B cell (primary cell): ENCODE measurements around the gene ROBO2. TPM values are rescaled to one million over a fixed set of nuclear protein-coding genes. Genes with fewer than 3 reads are reported as not detected.

Experiments
- ATAC-seq: fragments of 200-7000 bp; cut with Tn5 transposase; one replicate; pipeline ENCODE4 v1.10.0; 2021; ENCODE audit warnings: low read depth, mild to moderate bottlenecking, moderate number of reproducible peaks, moderate library complexity
- CTCF ChIA-PET: fragments of 350-600 bp; sonication (Branson Sonifier 250); formaldehyde crosslinking; loops from one replicate; lab custom pipeline; 2021; ENCODE audit warnings: antibody characterized with exemption, inconsistent platforms; lab: Charles Lee
- POLR2A ChIA-PET: fragments of 350-600 bp; sonication (Branson Sonifier 250); formaldehyde crosslinking; loops from one replicate; lab custom pipeline; 2021; ENCODE audit warnings: antibody characterized with exemption; lab: Charles Lee
- DNase-seq: peaks from one replicate; pipeline ENCODE4 v3.0.0; 2013
- H2AFZ ChIP-seq: 2 replicates; pipeline ENCODE4 v1.6.1; 2012; ENCODE audit warnings: mild to moderate bottlenecking, low read depth, low read length; ENCODE audit not compliant: insufficient read depth, poor library complexity, severe bottlenecking
- H3K27ac ChIP-seq, 2 donors: 1 replicate in 1 of 2; 2 replicates in 1 of 2; pipeline ENCODE4 v1.5.1; 2012 to 2013; ENCODE audit warnings: low read length in 2 of 2, mild to moderate bottlenecking in 2 of 2, moderate library complexity in 1 of 2
- H3K27me3 ChIP-seq, 4 experiments: fragments of 200-600 bp in 1 of 4; sonication (generic) in 1 of 4; replicated peaks in 1 of 4; 1 replicate in 2 of 4; 2 replicates in 2 of 4; pipeline versions ENCODE4 v1.6.1 to v1.7.0; 2013 to 2016; ENCODE audit warnings: low read length in 3 of 4, mild to moderate bottlenecking in 2 of 4, mixed read lengths in 1 of 4, moderate library complexity in 1 of 4; ENCODE audit not compliant: insufficient read depth in 4 of 4, control insufficient read depth in 3 of 4; ENCODE audit errors: control extremely low read depth in 1 of 4
- H3K36me3 ChIP-seq, 2 experiments: replicated peaks in 1 of 2; 1 replicate in 1 of 2; 2 replicates in 1 of 2; pipeline versions ENCODE4 v1.6.1 to v1.7.1; 2013; ENCODE audit warnings: low read length in 1 of 2; ENCODE audit not compliant: insufficient read depth in 2 of 2, control insufficient read depth in 1 of 2; ENCODE audit errors: control extremely low read depth in 1 of 2, extremely low read depth in 1 of 2
- H3K4me1 ChIP-seq, 2 donors: fragments of 200-600 bp in 1 of 2; sonication (generic) in 1 of 2; 1 replicate in 1 of 2; 2 replicates in 1 of 2; pipeline versions ENCODE4 v1.5.1 to v1.6.1; 2013 to 2017; ENCODE audit warnings: low read length in 2 of 2; ENCODE audit not compliant: control insufficient read depth in 2 of 2, insufficient read depth in 2 of 2
- H3K4me2 ChIP-seq: replicated peaks from 2 replicates; pipeline ENCODE3; 2012; ENCODE audit warnings: mild to moderate bottlenecking, low read depth, low read length; ENCODE audit not compliant: poor library complexity, severe bottlenecking
- H3K4me3 ChIP-seq, 5 experiments: fragments of 200-600 bp in 1 of 5; sonication (generic) in 1 of 5; 1 replicate in 3 of 5; 2 replicates in 2 of 5; pipeline versions ENCODE4 v1.5.1 to v1.7.0; 2011 to 2016; ENCODE audit warnings: low read length in 4 of 5, mild to moderate bottlenecking in 4 of 5, low read depth in 2 of 5, control low read depth in 1 of 5, moderate library complexity in 1 of 5; ENCODE audit not compliant: insufficient read depth in 1 of 5; ENCODE audit errors: control extremely low read depth in 1 of 5, extremely low read depth in 1 of 5
- H3K79me2 ChIP-seq: fragments of 200-600 bp; sonication (generic); one replicate; pipeline ENCODE4 v1.6.0; 2016; ENCODE audit warnings: low read length; ENCODE audit not compliant: control insufficient read depth, insufficient read depth
- H3K9ac ChIP-seq: fragments of 200-600 bp; sonication (generic); 2 replicates; pipeline ENCODE4 v1.6.1; 2017; ENCODE audit warnings: mild to moderate bottlenecking, low read length, moderate library complexity
- H3K9me3 ChIP-seq, 3 donors: one replicate each; pipeline versions ENCODE4 v1.6.1 to v1.7.1; 2013; ENCODE audit warnings: low read length in 2 of 3; ENCODE audit not compliant: control insufficient read depth in 2 of 3, insufficient read depth in 1 of 3; ENCODE audit errors: control extremely low read depth in 1 of 3
- H4K20me1 ChIP-seq: 2 replicates; pipeline ENCODE4 v1.6.0; 2012; ENCODE audit warnings: mild to moderate bottlenecking, low read length; ENCODE audit not compliant: insufficient read depth, control insufficient read depth, poor library complexity, severe bottlenecking
- H3K27ac Mint-ChIP-seq: one replicate; pipeline ENCODE4 v1.8.0; 2021; ENCODE audit warnings: mixed read lengths
- H3K27me3 Mint-ChIP-seq: one replicate; pipeline ENCODE4 v1.8.0; 2021; ENCODE audit warnings: mixed read lengths
- H3K4me1 Mint-ChIP-seq: one replicate; pipeline ENCODE4 v1.8.0; 2021; ENCODE audit warnings: mixed read lengths
- H3K4me3 Mint-ChIP-seq: one replicate; pipeline ENCODE4 v1.8.0; 2021; ENCODE audit warnings: mixed read lengths
- H3K9me3 Mint-ChIP-seq: one replicate; pipeline ENCODE4 v1.8.0; 2022; ENCODE audit warnings: mixed read lengths; ENCODE audit not compliant: insufficient read depth
- EZH2 ChIP-seq: IDR thresholded peaks from 2 replicates; pipeline ENCODE4 v1.6.1; 2012; ENCODE audit warnings: borderline replicate concordance, low read depth, mild to moderate bottlenecking, moderate library complexity, low read length; ENCODE audit not compliant: insufficient read depth, poor library complexity, severe bottlenecking
- WGBS: methylation state at CpG from one replicate; pipeline ENCODE4 v1.1.5; 2013; ENCODE audit warnings: missing lambda C conversion rate; ENCODE audit not compliant: insufficient coverage; 5-methylcytosine and 5-hydroxymethylcytosine counted together
- intact Hi-C: fragments of 100-400 bp; cut with micrococcal nuclease; formaldehyde crosslinking; loops from one replicate; pipeline ENCODE4 v1.10.0; 2022
- polyA plus RNA-seq: library from polyadenylated mRNA; depleted of rRNA; stranded (reverse); fragments of >200 nt; gene quantifications from 2 replicates; pipeline ENCODE4 v1.2.3, GENCODE V29; 2012
- total RNA-seq, 2 donors: library from RNA; stranded (reverse); fragments of 120-200 nt in 1 of 2; gene quantifications; 1 replicate in 1 of 2; 2 replicates in 1 of 2; pipeline versions ENCODE4 v1.2.3 to v1.2.4, GENCODE V29; 2013 to 2022
- TF ChIP-seq, protein P1 (sequence below): fragments of 200-600 bp; IDR thresholded peaks from one replicate; pipeline ENCODE4 v1.8.0; 2022; ENCODE audit warnings: antibody characterized with exemption, mild to moderate bottlenecking

The ROBO2 gene
- total and polyA plus RNA-seq, 2 donors (not counting 1 experiment from before 2014, with no cell fraction given) = not detected

DNA sequence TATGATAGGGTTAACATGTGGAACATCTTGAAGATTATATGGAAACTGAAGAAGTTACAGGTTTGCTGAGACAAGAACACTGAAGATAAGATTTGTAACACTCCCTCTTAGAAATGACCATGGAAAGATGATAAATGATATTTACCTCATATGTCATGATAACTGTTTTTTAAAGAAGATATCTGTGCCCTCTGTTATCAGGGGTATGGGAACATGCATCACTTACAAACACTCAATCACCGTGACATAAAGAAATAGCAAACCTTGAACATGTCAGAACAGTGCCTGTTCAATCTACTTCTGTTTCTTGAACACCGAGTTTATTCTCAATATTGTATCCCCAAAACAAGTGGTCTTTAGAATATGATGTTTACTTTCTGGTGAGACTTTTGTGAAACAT, 149.4 kb downstream of the ROBO2 start:
- intact Hi-C loops = no loop called here
- ChIA-PET POLR2A (no interaction called here), CTCF (no interaction called here)
- peaks cover 0 to 1% (median 0%) of the 10 kb centered on the region in 3 donors for H3K9me3 ChIP-seq
- H3K4me1 Mint-ChIP-seq = no peaks in the 10 kb centered on the region
- no peaks in the 10 kb centered on the region for H3K79me2 ChIP-seq
- no peak overlapping the region for H3K9ac ChIP-seq
- no peak overlapping the region for H3K4me2 ChIP-seq
- no peaks in the 10 kb centered on the region for H3K4me1 ChIP-seq
- no peak overlapping the region for H3K27ac ChIP-seq
- TF ChIP-seq, protein P1, sequence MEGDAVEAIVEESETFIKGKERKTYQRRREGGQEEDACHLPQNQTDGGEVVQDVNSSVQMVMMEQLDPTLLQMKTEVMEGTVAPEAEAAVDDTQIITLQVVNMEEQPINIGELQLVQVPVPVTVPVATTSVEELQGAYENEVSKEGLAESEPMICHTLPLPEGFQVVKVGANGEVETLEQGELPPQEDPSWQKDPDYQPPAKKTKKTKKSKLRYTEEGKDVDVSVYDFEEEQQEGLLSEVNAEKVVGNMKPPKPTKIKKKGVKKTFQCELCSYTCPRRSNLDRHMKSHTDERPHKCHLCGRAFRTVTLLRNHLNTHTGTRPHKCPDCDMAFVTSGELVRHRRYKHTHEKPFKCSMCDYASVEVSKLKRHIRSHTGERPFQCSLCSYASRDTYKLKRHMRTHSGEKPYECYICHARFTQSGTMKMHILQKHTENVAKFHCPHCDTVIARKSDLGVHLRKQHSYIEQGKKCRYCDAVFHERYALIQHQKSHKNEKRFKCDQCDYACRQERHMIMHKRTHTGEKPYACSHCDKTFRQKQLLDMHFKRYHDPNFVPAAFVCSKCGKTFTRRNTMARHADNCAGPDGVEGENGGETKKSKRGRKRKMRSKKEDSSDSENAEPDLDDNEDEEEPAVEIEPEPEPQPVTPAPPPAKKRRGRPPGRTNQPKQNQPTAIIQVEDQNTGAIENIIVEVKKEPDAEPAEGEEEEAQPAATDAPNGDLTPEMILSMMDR = no peak
- TF ChIP-seq EZH2 = no peak
- H2AFZ ChIP-seq = no peak overlapping the region
- no peak overlapping the region for H3K4me3 Mint-ChIP-seq
- no peaks in the 10 kb centered on the region for H4K20me1 ChIP-seq
- DNase-seq = no peak
- no peak overlapping the region for H3K4me3 ChIP-seq
- no peaks in the 10 kb centered on the region for H3K27me3 ChIP-seq
- H3K27me3 Mint-ChIP-seq = no peaks in the 10 kb centered on the region
- no peak overlapping the region for H3K27ac Mint-ChIP-seq
- no peak for ATAC-seq
- peaks cover 2% of the 10 kb centered on the region for H3K9me3 Mint-ChIP-seq
- WGBS = no CpG with 5 or more reads among the region's 2 CpGs
- H3K36me3 ChIP-seq = no peaks in the 10 kb centered on the region

DNA sequence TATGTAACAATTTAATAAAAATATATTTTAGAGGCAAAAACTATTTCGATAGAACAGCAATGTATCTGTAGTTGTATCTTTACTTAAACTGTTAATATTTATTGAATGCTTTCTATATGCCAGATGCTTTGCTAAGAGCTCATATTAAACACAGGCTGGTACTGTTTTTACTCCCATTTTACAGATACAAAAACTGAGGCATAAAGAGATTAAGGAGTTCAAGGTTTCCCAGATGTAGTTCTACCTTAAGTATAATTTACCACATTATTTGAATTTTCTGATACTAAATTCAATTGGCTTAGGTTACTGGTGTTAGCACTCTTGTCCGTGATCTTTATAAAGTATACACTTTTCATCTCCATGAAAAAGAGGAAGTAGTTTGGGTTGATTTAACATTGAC, 149.8 kb downstream of the ROBO2 start:
- no peak for DNase-seq
- Histone ChIP-seq H3K4me3 (no peak overlapping the region), H4K20me1 (no peaks in the 10 kb centered on the region), H2AFZ (no peak overlapping the region), H3K9me3 (peaks cover 0 to 1% (median 0%) of the 10 kb centered on the region in 3 donors), H3K9ac (no peak overlapping the region), H3K27me3 (no peaks in the 10 kb centered on the region), H3K4me1 (no peaks in the 10 kb centered on the region), H3K27ac (no peak overlapping the region), H3K4me2 (no peak overlapping the region), H3K36me3 (no peaks in the 10 kb centered on the region), H3K79me2 (no peaks in the 10 kb centered on the region)
- Mint-ChIP-seq H3K4me1 (no peaks in the 10 kb centered on the region), H3K9me3 (peaks cover 2% of the 10 kb centered on the region), H3K27ac (no peak overlapping the region), H3K27me3 (no peaks in the 10 kb centered on the region), H3K4me3 (no peak overlapping the region)
- WGBS = no CpG with 5 or more reads among the region's 2 CpGs
- TF ChIP-seq, protein P1 = no peak
- TF ChIP-seq EZH2 = no peak
- POLR2A ChIA-PET = no interaction called here
- no peak for ATAC-seq
- CTCF ChIA-PET = no interaction called here
- intact Hi-C loops = no loop called here
